Breast epithelium (tissue), 4 donors: Measurements from ENCODE around the gene TOR1A. TPM values are rescaled to one million over a fixed set of nuclear protein-coding genes. Genes with fewer than 3 reads are reported as not detected.

Source experiments
- DNase-seq, 2 donors: peaks; one replicate each; pipeline ENCODE4 v3.0.0-alpha.2; 2019; ENCODE audit warnings: low spot score in 2 of 2
- H3K27ac ChIP-seq, 2 donors: fragments of 200-600 bp; sonication (generic) in 1 of 2; one replicate each; pipeline ENCODE4 v1.5.1; 2016 to 2019; ENCODE audit warnings: mild to moderate bottlenecking in 1 of 2
- H3K27me3 ChIP-seq, 2 donors: fragments of 200-600 bp; sonication (generic) in 1 of 2; one replicate each; pipeline versions ENCODE4 v1.5.1 to v1.6.0; 2017 to 2019; ENCODE audit warnings: control low read depth in 1 of 2, mild to moderate bottlenecking in 1 of 2
- H3K36me3 ChIP-seq: fragments of 200-600 bp; one replicate; pipeline ENCODE4 v1.5.1; 2019
- H3K4me1 ChIP-seq, 2 donors: fragments of 200-600 bp; sonication (generic); one replicate each; pipeline ENCODE4 v1.5.1; 2016 to 2019; ENCODE audit warnings: control low read depth in 1 of 2
- H3K4me3 ChIP-seq, 3 donors: fragments of 200-600 bp; sonication (generic); 1 replicate in 2 of 3; 2 replicates in 1 of 3; pipeline ENCODE4 v1.5.1; 2016 to 2019; ENCODE audit warnings: mild to moderate bottlenecking in 3 of 3, moderate library complexity in 2 of 3
- H3K9me3 ChIP-seq, 2 donors: fragments of 200-600 bp; sonication (generic) in 1 of 2; one replicate each; pipeline ENCODE4 v1.5.1; 2016 to 2019; ENCODE audit warnings: control low read depth in 1 of 2
- POLR2A ChIP-seq: fragments of 450-650 bp; IDR thresholded peaks from one replicate; pipeline ENCODE4 v1.6.1; 2016; ENCODE audit warnings: antibody characterized with exemption, mild to moderate bottlenecking, moderate library complexity
- POLR2AphosphoS5 ChIP-seq, 3 donors: sonication (generic); formaldehyde crosslinking; IDR thresholded peaks; one replicate each; pipeline ENCODE4 v1.6.1; 2017; ENCODE audit warnings: antibody characterized with exemption in 3 of 3
- intact Hi-C: fragments of 100-400 bp; cut with DNase I; formaldehyde crosslinking; loops from one replicate; pipeline ENCODE4 v1.15.1; 2023; ENCODE audit warnings: low total_unique reads
- total RNA-seq, 3 donors: library from RNA; depleted of rRNA; stranded (reverse); fragments of >200 nt; gene quantifications; one replicate each; pipeline ENCODE4 v1.1.0, GENCODE V29; 2016
- TF ChIP-seq, protein P1 (sequence below), 3 donors: fragments of 450-650 bp; IDR thresholded peaks; one replicate each; pipeline ENCODE4 v1.5.1; 2016 to 2017; ENCODE audit warnings: antibody characterized with exemption in 3 of 3, mild to moderate bottlenecking in 3 of 3, moderate library complexity in 3 of 3

Gene TOR1A
- total RNA-seq, 3 donors from 2014 or later, result 54.4 to 60.7 (median 57.8) TPM

DNA sequence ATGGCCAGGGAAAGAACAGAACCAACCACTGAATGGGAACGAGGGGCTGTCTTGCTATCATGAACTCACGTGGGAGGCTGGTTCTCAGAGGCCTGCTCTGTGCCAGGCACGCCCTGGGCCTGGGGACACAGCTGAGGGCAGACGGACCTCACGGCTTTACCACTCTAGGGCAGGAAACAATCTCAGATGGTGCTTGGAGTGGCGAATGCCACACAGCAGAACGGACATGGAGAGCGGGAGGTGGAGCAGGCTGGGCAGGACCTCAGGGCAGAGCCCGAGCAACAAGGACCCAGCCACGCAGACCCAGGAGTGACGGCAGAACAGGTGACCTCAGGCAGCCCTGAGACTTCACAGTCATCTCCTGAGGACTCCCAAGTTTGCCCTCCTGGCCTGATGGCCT lies 8.7 kb downstream of the TOR1A start:
- Histone ChIP-seq H3K4me1 (no peaks in the 10 kb centered on the region), H3K36me3 (no peaks in the 10 kb centered on the region), H3K27ac (no peak overlapping the region), H3K9me3 (no peaks in the 10 kb centered on the region), H3K4me3 (no peak overlapping the region), H3K27me3 (no peaks in the 10 kb centered on the region)
- TF ChIP-seq POLR2AphosphoS5 (IDR thresholded peaks at IDR 0.05) (no peak), POLR2A (no peak)
- TF ChIP-seq, protein P1, sequence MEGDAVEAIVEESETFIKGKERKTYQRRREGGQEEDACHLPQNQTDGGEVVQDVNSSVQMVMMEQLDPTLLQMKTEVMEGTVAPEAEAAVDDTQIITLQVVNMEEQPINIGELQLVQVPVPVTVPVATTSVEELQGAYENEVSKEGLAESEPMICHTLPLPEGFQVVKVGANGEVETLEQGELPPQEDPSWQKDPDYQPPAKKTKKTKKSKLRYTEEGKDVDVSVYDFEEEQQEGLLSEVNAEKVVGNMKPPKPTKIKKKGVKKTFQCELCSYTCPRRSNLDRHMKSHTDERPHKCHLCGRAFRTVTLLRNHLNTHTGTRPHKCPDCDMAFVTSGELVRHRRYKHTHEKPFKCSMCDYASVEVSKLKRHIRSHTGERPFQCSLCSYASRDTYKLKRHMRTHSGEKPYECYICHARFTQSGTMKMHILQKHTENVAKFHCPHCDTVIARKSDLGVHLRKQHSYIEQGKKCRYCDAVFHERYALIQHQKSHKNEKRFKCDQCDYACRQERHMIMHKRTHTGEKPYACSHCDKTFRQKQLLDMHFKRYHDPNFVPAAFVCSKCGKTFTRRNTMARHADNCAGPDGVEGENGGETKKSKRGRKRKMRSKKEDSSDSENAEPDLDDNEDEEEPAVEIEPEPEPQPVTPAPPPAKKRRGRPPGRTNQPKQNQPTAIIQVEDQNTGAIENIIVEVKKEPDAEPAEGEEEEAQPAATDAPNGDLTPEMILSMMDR (IDR thresholded peaks at IDR 0.05), result no peak
- DNase-seq, result no peak
- intact Hi-C loops, result no loop called here

DNA sequence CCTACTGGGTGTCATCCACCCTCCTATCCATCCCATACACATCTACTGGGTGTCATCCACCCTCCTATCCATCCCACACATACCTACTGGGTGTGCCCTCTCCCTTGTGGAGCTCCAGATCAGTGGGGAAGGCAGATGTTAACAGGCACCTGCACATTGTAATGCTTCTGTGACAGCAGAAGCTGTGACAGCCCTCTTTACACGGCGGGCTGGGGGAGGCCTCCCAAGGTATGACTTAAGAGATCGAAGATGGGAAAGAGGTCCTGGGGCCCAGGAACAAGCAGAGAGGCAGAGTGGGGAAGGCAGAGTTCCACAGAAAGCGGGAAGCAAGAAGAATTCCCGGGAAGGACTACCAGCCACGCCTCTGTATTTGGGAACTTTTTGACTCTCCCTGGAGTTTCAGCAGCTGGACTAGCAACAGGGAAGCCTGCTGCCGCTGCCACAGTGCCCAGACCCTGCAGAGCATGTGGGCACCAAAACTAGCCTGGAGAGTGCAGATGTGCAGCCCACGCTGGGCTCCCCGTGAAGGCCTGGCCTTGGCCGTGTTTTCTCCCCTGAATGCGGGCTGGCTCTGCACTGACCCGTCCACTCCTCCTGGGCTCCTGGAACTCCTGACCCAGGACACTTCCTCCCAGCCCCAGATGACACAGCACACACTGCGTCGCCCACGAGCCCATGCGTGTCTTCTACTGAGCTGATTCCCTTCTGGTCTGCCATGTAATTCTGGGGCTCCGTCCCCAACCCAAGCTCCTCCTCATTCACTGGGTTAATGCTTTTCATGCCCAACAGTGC lies 9.3 kb downstream of the TOR1A start:
- intact Hi-C loops, result no loop called here
- no peak for DNase-seq
- no peak overlapping the region for H3K27ac ChIP-seq
- H3K4me3 ChIP-seq, result no peak overlapping the region
- H3K27me3 ChIP-seq, result no peaks in the 10 kb centered on the region
- no peaks in the 10 kb centered on the region for H3K36me3 ChIP-seq
- H3K4me1 ChIP-seq, result no peaks in the 10 kb centered on the region
- TF ChIP-seq POLR2A (no peak), POLR2AphosphoS5 (IDR thresholded peaks at IDR 0.05) (no peak)
- TF ChIP-seq, protein P1 (IDR thresholded peaks at IDR 0.05), result no peak
- H3K9me3 ChIP-seq, result no peaks in the 10 kb centered on the region

DNA sequence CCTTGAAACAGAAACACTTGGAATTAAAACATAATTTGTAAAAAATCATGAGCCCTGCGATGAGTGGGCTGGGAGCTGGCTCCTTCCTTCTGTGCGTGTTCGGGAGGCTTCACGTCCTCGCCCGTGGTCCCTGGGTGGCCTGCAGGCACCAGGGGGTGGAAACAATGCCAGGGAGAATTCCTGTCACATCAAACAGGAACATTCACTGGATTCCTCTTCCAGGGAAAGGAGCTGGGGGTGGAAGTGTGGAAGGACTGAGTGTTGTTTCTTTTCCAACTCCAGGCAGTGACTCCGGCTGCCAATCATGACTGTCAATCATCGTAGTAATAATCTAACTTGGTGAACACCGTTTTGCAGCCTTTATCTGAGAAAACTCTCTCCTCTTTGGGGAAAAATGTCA lies 10.3 kb downstream of the TOR1A start:
- intact Hi-C loops, result no loop called here
- TF ChIP-seq POLR2A (no peak), POLR2AphosphoS5 (IDR thresholded peaks at IDR 0.05) (no peak)
- TF ChIP-seq, protein P1 (IDR thresholded peaks at IDR 0.05), result no peak
- no peaks in the 10 kb centered on the region for H3K9me3 ChIP-seq
- H3K4me3 ChIP-seq, result no peak overlapping the region
- no peak for DNase-seq
- no peaks in the 10 kb centered on the region for H3K4me1 ChIP-seq
- H3K27me3 ChIP-seq, result no peaks in the 10 kb centered on the region
- H3K27ac ChIP-seq, result no peak overlapping the region
- no peaks in the 10 kb centered on the region for H3K36me3 ChIP-seq

DNA sequence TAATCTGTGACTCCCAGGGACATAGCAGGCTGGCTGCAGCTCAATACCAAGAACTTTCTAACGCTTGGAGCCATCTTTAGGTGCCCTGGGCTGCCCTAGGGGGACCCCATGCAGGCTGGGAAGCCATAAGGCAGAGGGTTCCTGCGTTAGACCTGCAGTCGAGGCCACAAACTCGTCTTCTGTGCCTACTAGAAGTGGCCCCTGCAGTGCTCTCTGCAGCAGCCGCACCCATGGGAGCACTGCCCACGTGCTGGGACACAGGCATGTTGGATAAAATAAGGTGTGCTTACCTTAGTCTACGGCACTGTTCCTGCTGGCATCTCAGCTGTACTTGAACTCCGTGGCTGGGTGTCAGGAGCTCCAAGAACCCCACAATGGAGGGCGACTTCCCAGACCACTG lies 11.6 kb downstream of the TOR1A start:
- Histone ChIP-seq H3K27ac (no peak overlapping the region), H3K9me3 (no peaks in the 10 kb centered on the region), H3K4me1 (no peaks in the 10 kb centered on the region), H3K4me3 (no peak overlapping the region), H3K27me3 (no peaks in the 10 kb centered on the region), H3K36me3 (no peaks in the 10 kb centered on the region)
- intact Hi-C loops, result no loop called here
- no peak for TF ChIP-seq POLR2A
- TF ChIP-seq, protein P1 (IDR thresholded peaks at IDR 0.05), result no peak
- no peak for TF ChIP-seq POLR2AphosphoS5 (IDR thresholded peaks at IDR 0.05)
- DNase-seq, result no peak

DNA sequence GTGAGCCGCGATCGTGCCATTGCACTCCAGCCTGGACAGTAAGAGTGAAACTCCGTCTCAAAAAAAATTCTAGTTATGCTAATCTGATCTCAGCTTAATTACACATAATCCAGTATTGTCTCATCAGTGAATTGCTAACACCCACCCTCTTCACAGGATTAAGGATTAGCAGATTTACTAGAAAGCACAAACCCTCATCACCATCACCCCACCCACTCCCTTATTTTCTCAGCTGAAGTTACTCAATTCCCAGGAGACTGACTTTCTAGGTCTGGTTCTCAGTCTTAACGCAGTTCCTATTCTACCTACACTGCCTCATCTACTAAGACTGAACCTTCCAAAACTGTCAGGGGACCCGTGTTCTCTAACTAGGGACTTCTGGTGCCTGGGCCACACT lies 12.0 kb downstream of the TOR1A start:
- no peak overlapping the region for H3K27ac ChIP-seq
- TF ChIP-seq POLR2A (no peak), POLR2AphosphoS5 (IDR thresholded peaks at IDR 0.05) (no peak)
- TF ChIP-seq, protein P1 (IDR thresholded peaks at IDR 0.05), result no peak
- no peaks in the 10 kb centered on the region for H3K27me3 ChIP-seq
- no peaks in the 10 kb centered on the region for H3K9me3 ChIP-seq
- H3K4me1 ChIP-seq, result no peaks in the 10 kb centered on the region
- intact Hi-C loops, result no loop called here
- no peak overlapping the region for H3K4me3 ChIP-seq
- no peaks in the 10 kb centered on the region for H3K36me3 ChIP-seq
- DNase-seq, result no peak
